Thymus (tissue), 11 donors: ENCODE results near the gene SLC4A1AP. TPM values are rescaled to one million over a fixed set of nuclear protein-coding genes. Genes with fewer than 3 reads are reported as not detected.

Experiments
- DNase-seq, 9 donors: peaks; one replicate each; pipeline ENCODE4 v3.0.0-alpha.2; 2013; ENCODE audit warnings: low spot score in 9 of 9, low read depth in 6 of 9, missing footprints in 1 of 9
- H3K27ac ChIP-seq, 2 donors: one replicate each; pipeline ENCODE4 v1.5.1; 2013; ENCODE audit warnings: control low read depth in 1 of 2, low read depth in 1 of 2, low read length in 1 of 2, mild to moderate bottlenecking in 1 of 2, moderate library complexity in 1 of 2
- H3K27me3 ChIP-seq, 2 donors: one replicate each; pipeline ENCODE4 v1.5.1; 2013; ENCODE audit warnings: low read length in 1 of 2; ENCODE audit not compliant: control insufficient read depth in 2 of 2, insufficient read depth in 1 of 2
- H3K36me3 ChIP-seq, 2 donors: one replicate each; pipeline ENCODE4 v1.5.1; 2013; ENCODE audit warnings: low read length in 1 of 2, mild to moderate bottlenecking in 1 of 2, moderate library complexity in 1 of 2; ENCODE audit not compliant: control insufficient read depth in 2 of 2, insufficient read depth in 2 of 2
- H3K4me1 ChIP-seq, 2 donors: one replicate each; pipeline ENCODE4 v1.5.1; 2013; ENCODE audit warnings: low read length in 2 of 2; ENCODE audit not compliant: control insufficient read depth in 2 of 2, insufficient read depth in 2 of 2
- H3K4me3 ChIP-seq, 2 donors: one replicate each; pipeline ENCODE4 v1.5.1; 2013; ENCODE audit warnings: low read length in 2 of 2, control low read depth in 1 of 2, mild to moderate bottlenecking in 1 of 2
- H3K9me3 ChIP-seq, 2 donors: one replicate each; pipeline ENCODE4 v1.5.1; 2013; ENCODE audit warnings: low read length in 1 of 2, mild to moderate bottlenecking in 1 of 2; ENCODE audit not compliant: control insufficient read depth in 2 of 2, insufficient read depth in 1 of 2
- WGBS: extraction: QIAGEN DNeasy Blood & Tissue Kit; methylation state at CpG from one replicate; pipeline ENCODE4 v1.1.7; 2013; 5-methylcytosine and 5-hydroxymethylcytosine counted together
- polyA plus RNA-seq: library from polyadenylated mRNA; stranded (reverse); fragments of 200-250 nt; gene quantifications from one replicate; pipeline ENCODE4 v1.2.3, GENCODE V29; 2013
- total RNA-seq: library from RNA; stranded (reverse); fragments of 120-200 nt; gene quantifications from one replicate; pipeline ENCODE4 v1.2.4, GENCODE V29; 2013
- donor health status: healthy.

Gene SLC4A1AP
- total and polyA plus RNA-seq, 2 donors = 21.7 to 27.1 TPM

DNA sequence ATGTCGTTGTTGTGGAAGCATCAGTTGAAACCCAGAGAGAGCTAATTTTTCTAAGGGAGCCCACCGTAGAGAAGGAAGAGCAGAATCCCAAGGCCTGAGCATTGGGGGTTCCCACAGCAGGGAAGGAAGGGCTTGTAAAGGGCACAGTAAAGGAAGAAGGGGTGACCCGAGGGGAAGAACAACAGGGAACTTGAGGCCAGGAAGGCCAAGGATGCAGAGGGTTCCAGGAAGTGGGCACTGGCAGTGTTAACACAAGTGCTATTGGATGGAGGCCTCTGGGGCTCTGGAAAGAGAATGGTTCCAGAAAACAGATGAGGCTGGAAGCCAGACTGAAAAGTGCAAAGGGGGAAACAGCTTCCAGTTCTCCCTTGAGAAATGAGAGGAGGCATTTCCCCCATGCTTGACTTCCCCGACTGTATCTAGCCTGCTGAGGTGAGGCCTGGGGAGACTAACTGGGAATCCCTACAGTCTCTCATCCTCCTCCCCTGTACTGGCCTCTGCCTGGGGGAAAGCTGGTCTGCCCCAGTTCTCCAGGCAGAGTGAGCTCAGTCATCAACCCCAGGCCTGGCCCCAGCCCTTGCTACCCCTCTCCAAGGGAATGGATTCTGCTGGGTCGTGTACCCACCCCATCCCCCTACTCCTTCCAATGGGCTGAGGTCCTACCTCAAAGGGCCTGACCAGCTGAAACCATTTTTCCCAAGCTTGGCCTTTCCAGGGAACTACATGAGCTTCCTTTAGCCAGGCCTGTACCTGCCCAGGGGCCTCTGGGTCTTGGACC, 64.6 kb downstream of the SLC4A1AP start:
- Histone ChIP-seq H3K9me3 (no peaks in the 10 kb centered on the region), H3K27ac (no peak overlapping the region), H3K4me1 (peaks cover 0 to 12% of the 10 kb centered on the region in 2 donors), H3K36me3 (no peaks in the 10 kb centered on the region), H3K4me3 (no peak overlapping the region), H3K27me3 (no peaks in the 10 kb centered on the region)
- no peak for DNase-seq
- whole genome bisulfite sequencing = 91% methylated on average over 5 of the region's 5 CpGs

DNA sequence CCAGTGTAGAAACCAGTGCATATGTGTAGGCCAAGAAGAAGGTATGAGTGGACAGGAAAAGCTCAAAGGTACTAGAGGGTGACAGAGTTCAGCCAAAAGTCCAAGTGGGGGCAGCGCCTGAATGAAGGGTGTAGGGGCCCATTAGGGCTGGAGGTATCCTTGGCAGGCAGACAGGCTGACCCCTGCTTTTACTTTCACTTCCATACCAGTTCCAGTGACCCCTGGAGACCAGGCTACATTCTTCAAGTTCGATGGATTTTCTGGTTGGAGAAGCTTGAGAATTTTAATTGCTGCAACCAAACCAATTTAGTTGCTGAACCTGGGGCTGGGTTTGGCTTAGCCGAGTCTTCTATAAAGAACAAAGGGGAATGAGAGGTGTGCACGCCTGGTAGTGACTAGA, 65.5 kb downstream of the SLC4A1AP start:
- H3K4me3 ChIP-seq = no peak overlapping the region
- no peak overlapping the region for H3K27ac ChIP-seq
- H3K9me3 ChIP-seq = no peaks in the 10 kb centered on the region
- DNase-seq = no peak
- WGBS = 83% methylated on average over 4 of the region's 4 CpGs
- H3K36me3 ChIP-seq = no peaks in the 10 kb centered on the region
- peaks cover 0 to 12% of the 10 kb centered on the region in 2 donors for H3K4me1 ChIP-seq
- no peaks in the 10 kb centered on the region for H3K27me3 ChIP-seq

DNA sequence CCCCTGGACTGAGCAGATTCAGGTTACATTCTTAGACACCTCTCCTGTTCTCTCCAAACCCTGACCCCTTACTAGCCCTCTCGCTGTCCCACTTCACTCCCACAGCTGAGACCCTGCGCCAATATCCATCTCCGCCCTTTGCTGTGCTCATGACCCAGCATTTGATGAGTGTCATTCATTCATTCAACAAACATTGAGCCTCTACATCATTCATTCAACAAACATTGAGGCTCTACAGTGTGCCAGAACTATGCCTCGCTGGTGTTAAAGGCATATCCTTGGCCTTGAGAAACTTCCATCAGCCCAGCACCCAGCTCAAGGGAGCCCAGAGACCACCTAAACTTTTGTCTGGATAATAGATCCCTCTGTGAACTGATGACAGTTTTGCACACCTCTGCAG, 65.9 kb downstream of the SLC4A1AP start:
- no peak for DNase-seq
- no peaks in the 10 kb centered on the region for H3K36me3 ChIP-seq
- H3K4me1 ChIP-seq = peaks cover 0 to 12% of the 10 kb centered on the region in 2 donors
- H3K9me3 ChIP-seq = no peaks in the 10 kb centered on the region
- WGBS = 98% methylated on average over 4 of the region's 4 CpGs
- H3K4me3 ChIP-seq = no peak overlapping the region
- H3K27ac ChIP-seq = no peak overlapping the region
- H3K27me3 ChIP-seq = no peaks in the 10 kb centered on the region

DNA sequence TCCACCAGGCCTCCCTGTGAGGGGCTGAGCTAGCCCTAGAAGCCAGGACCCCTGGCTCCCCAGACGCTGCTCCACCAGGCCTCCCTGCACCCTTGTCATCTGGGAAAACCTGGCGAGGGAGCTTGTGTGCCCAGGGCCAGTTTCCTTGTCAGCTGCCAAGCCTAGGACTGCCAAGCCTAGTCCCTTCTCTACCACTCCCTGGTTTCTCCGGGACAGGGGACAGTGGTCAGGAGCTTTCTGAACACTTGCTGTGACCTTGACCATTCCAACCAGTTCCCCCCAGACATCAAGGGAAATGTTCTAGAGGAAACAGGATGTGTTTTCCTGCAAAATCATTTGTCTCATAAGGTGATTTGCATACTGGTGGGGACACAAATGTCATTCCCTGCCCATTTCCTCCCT, 66.6 kb downstream of the SLC4A1AP start:
- no peaks in the 10 kb centered on the region for H3K9me3 ChIP-seq
- WGBS = 96% methylated on average over 3 of the region's 3 CpGs
- H3K36me3 ChIP-seq = no peaks in the 10 kb centered on the region
- H3K4me1 ChIP-seq = peaks cover 0 to 15% of the 10 kb centered on the region in 2 donors
- peaks cover 0 to 3% of the 10 kb centered on the region in 2 donors for H3K27me3 ChIP-seq
- H3K27ac ChIP-seq = no peak overlapping the region
- DNase-seq = no peak
- H3K4me3 ChIP-seq = no peak overlapping the region

DNA sequence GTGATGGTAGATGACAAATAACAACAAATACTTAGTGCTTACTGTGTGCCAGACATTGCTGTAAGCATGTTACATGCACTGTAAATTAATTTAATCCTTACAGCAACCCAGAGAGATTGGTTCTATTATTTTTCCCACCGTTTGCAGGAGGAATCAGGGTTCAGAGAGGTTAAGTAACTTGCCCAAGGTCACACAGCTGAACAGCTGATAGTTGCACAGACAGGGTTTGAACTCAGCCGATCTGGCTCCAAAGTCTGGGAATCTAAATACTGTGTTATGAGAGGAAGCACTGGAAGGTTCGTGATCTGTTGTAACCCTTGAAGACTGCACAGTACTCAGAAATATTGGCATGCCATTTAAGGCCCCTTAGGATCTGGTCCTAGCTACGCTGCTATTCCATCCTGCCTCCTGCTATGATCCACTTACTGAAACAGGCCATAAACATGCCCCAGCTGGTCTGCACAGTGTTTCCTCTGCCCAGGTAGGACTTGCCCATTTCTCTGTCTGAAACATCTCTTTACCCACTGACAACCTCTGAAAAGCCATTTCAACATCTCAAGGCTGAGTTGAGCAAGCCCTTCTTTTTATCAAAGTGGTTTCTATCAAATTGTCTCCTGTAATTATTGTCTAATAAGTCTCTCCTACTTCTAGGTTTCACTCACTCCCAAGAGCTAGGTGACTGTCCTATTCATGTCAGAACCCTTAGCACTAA, 67.4 kb downstream of the SLC4A1AP start:
- H3K4me1 ChIP-seq = peaks cover 2 to 22% of the 10 kb centered on the region in 2 donors
- H3K4me3 ChIP-seq = no peak overlapping the region
- H3K27me3 ChIP-seq = peaks cover 0 to 5% of the 10 kb centered on the region in 2 donors
- WGBS = 92% methylated on average over 4 of the region's 4 CpGs
- no peaks in the 10 kb centered on the region for H3K36me3 ChIP-seq
- no peak for DNase-seq
- no peak overlapping the region for H3K27ac ChIP-seq
- no peaks in the 10 kb centered on the region for H3K9me3 ChIP-seq

DNA sequence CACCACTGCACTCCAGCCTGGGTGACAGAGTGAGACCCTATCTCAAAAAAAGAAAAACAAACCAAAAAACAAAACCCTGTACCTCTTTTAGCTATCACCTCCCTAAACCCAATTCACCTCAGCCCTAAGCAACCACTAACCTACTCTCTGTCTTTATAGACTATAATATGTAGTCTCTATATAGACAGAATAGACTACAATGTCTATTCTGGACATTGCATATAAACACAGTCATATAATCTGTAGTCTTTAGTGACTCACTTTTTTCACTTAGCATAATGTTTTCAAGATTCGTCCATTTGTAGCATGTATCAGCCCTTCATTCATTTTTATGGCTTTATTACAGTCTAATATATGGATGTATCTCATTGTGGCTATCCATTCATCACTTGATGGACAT, 70.6 kb downstream of the SLC4A1AP start:
- H3K4me3 ChIP-seq = no peak overlapping the region
- DNase-seq = no peak
- H3K4me1 ChIP-seq = peaks cover 3 to 15% of the 10 kb centered on the region in 2 donors
- WGBS = 98% methylated on average over 1 of the region's 1 CpG
- no peaks in the 10 kb centered on the region for H3K36me3 ChIP-seq
- no peak overlapping the region for H3K27ac ChIP-seq
- peaks cover 0 to 6% of the 10 kb centered on the region in 2 donors for H3K27me3 ChIP-seq
- no peaks in the 10 kb centered on the region for H3K9me3 ChIP-seq

DNA sequence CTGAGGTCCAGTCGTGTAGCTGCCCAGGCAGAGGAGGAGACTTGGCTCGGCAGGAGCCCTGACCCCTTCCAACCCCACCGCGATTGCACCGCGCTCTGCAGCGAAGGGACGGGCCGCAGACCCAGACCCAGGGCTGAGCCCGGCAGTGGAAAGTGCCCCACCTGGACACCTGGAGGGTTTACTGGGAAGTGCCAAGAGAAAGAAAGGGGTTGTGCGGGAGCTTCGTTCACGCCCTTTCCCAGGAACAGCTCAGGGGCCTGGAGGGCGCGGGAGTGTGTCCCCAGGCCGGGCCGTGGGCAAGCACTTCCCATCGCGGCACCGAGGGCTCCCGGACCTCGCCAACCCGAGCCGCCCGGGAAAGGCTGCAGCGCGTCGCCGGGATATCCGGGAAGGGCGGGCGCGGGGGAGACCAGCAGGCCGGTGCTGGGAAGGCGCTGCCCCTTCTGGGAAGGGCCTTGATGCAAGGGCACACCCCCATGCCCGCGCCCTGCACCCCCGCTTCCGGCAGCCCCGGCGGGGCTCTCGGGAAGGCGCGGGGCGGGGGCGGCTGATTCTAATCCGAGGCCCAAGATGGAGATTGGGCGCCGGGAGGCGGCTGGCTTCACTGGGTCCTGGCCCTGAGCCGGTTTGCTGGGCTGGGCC, 71.7 kb downstream of the SLC4A1AP start:
- 9% methylated on average over 51 of the region's 51 CpGs for WGBS
- no peaks in the 10 kb centered on the region for H3K36me3 ChIP-seq
- no peaks in the 10 kb centered on the region for H3K9me3 ChIP-seq
- peak in 5 of 9 donors; percentile 41 to 74 (median 52) for DNase-seq
- peak overlapping the region; percentile 45 to 47 for H3K4me3 ChIP-seq
- peak overlapping the region; percentile 37 to 71 for H3K27ac ChIP-seq
- peaks cover 3 to 13% of the 10 kb centered on the region in 2 donors for H3K4me1 ChIP-seq
- H3K27me3 ChIP-seq = peaks cover 0 to 6% of the 10 kb centered on the region in 2 donors

DNA sequence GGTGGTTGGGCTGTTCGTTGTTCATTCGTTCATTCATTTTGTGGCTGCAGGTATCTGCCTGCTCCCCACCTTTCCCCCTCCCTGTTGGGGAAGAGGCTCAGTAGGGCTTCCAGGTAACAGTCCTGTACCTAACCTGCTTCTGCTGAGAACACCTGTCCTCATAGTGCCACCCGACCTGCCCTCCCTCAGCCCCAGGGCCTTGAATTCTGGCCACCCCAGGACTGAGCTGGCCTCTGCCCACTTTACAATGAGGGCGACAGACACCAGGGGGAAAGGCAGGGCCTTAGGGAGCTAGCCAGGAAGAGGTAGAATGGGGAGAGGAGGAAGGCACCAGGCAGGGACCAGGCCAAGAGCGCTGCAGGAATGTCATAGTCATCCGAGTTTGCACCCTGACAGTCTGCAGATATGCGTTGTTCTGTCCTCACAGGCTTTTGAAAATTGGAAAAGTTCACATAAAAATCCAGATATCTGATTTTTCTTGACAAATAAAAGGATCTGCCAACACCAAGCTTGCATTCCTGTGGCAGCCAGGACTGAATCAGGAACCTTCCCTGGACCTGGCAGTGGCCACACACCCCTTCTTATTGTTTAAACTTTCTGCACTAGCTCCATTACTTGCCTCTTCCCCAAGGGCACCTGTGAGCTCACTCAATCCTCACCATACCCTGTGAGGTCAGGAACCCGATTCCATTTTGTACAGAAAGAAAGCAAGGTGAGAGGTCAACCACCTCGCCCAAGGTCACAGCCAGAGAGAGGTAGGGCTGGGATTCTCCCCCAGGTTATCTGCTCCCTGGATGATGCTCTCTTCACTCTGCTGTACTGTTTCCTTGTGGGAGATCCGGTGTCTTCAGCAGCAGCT, 72.6 kb downstream of the SLC4A1AP start:
- Histone ChIP-seq H3K27ac (peak overlapping the region in 1 of 2 donors; percentile 6), H3K4me3 (peak overlapping the region in 1 of 2 donors; percentile 45), H3K36me3 (no peaks in the 10 kb centered on the region), H3K9me3 (no peaks in the 10 kb centered on the region), H3K27me3 (peaks cover 0 to 6% of the 10 kb centered on the region in 2 donors), H3K4me1 (peaks cover 3 to 13% of the 10 kb centered on the region in 2 donors)
- no peak for DNase-seq
- WGBS = 93% methylated on average over 10 of the region's 10 CpGs
